NCI-H774 (cell line): ENCODE results near the gene KCNQ1.

Experiments
- DNase-seq: peaks from one replicate; lab custom pipeline; 2025; lab: John Stamatoyannopoulos, UW

The KCNQ1 gene

DNA sequence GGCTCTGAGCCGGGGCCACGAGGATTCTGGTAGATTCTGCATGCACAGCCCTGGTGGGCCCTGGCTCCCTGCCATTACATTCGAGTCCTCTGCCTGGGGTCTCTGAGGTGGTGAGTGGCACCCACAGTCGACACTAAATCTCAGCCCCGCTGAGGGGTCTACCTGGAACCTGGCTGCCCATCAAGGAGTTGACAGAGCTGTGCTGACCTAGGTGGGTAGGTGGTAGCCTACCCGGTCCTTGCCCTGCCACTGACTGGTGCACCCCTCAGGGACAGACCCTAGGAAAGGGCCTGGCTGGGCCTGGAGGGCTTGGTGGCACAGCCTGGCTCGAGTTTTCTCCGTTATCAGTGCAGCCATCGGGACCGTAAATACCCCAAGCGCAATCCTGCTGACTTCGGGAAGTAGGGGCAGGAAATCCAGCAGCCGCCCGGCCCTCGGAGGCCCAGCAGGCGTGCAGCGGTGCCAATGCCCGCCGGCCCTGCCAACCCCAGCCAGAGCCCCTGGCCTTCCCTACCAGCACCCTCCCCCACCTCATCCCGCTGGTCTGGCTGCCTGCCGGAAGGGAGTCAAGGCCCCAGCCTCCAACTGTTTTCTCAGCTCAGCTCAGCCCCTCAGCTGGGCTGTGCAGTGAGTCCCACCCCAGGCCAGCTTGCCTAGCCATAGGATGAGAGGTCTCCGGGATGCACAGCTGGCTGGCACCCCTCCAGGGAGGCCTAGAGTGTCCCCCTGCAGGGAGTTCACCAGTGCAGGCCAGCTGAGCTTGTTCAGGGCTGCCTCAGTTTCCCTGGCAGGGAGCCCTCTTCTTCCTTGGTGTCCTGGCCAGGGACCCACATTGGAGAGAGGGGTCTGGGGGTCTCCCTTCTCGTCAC, 335.4 kb downstream of the KCNQ1 start:
- DNase-seq, result no peak

- DNase-seq, result no peak
Observed at GRCh38 chr11:2780850-2781407, 336.1 kb downstream of the KCNQ1 start.

DNA sequence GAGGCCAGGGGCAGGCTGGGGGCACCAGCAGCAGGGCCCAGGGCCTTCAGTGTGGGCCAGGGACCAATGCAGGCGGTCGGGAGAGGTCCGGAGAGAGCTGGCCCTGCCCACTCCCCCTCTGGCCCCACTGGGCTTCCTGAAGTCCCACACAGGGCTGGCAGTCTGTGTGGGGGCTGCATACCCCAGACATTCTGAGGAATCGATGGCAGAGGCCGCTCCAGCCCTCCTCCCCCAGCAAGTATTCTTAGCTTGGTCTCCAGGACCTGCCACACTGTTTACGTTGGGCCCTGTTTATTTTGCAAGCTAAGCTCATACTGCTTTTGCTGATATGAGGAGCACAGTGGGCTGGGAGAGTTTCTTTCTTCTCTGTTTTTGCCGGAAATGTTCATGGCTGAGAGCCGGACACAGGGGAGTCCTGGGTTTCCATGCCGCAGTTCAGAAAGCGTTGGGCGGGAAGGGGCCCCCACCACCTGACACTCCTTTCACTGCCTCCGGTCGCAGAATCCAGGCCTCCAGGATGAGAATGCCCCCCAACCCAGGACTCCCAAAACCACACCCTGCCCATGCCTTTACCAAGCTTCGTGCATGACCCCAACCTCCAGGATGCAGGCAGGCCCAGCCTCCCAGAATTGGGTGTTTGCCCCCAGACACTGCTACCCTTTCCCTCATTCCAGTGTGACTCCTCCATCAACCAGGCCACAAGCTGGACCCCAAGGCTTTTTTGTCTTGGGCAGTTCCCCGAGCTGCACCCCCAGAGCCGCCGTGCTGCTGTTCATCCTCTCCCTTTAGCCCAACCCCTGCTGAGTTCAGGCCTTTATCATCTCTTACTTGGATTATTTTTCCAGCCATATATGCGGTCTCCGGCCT, 336.8 kb downstream of the KCNQ1 start:
- DNase-seq, result no peak

DNA sequence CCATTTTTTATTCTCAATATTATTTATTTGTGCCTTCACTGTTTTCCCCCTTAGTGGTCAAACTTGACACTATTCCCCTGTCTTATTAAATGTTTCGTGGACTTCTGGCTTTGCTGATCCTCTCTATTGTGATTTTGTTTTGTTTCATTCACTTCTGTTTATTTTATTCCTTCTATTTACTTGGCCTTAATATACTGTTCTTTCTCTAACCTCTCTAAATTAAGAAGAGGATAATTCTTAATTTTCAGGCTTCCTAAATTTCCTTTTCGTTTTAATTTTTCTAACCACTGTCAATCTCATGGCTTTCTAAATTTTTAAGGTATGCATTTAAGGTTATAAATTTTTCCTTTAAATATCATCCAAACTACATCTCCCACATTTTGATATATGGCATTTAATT, 338.0 kb downstream of the KCNQ1 start:
- DNase-seq, result no peak

DNA sequence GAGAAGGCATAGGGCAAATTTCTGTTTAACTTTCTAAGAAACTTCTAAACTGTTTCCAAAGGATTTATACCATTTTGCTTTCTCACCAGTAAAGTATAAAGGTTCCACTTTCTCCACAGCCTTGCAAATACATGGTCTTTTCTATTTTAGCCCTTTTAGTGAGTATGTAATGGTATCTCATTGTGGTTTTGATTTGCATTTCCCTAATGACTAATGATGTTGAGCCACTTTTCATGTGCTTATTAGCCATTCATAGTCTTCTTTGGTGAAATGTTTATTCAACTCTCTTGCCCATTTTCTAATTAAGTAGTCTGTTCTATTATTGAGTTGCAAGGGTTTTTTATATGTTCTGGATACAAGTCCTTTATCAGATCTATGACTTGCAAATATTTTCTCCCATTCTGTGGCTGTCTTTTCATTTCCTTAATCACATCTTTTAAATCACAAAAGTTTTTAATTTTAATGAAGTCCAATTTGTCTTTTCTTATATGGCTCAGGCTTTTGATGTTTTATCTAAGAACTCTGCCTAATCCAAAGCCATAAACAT, 338.8 kb downstream of the KCNQ1 start:
- no peak for DNase-seq

- no peak for DNase-seq
Observed at GRCh38 chr11:2787816-2788167, 343.0 kb downstream of the KCNQ1 start.

GRCh38 chr11:2788168-2789071, 343.6 kb downstream of the KCNQ1 start:
- DNase-seq, result no peak

GRCh38 chr11:2789331-2789730, 344.5 kb downstream of the KCNQ1 start:
- no peak for DNase-seq

DNA sequence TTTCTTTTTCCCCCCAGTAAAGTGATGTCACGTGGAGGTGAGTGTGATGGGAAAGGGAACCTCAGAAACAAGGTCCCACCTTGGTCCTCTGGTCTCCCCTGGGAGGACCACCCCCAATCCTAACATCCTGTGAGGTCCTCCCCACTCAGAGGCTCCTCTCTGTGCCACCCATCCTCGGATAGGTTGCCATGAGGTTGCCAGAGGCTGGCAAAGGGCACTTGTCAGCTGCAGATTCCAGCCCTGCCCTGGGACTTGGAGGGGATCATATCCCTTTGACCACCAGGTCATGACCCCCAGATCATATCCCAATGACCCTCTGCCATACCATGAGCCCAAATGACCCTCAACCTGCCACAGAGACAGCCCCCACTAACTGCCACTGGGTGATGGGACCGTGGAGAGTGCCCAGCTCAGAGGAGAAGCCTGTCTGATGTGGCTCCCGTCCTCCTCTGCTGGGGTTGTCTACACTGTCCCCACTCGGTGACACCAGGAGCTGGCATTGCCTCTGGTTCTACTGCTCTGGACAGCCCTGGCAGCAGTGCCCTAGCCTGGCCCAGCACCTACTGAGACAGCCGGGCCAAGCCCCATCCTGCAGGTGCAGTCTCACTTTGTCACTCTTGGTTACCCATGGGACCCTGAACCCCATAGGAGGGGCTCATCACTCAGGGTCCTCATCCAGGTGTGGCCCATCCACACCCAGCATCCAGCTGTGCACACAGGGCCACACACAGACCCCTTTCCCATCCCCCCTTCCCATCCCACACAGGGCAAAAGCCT, 345.2 kb downstream of the KCNQ1 start:
- no peak for DNase-seq

- DNase-seq, result no peak
Observed at GRCh38 chr11:2790568-2790921, 345.7 kb downstream of the KCNQ1 start.

- no peak for DNase-seq
Observed at GRCh38 chr11:2791139-2791520, 346.3 kb downstream of the KCNQ1 start.

DNA sequence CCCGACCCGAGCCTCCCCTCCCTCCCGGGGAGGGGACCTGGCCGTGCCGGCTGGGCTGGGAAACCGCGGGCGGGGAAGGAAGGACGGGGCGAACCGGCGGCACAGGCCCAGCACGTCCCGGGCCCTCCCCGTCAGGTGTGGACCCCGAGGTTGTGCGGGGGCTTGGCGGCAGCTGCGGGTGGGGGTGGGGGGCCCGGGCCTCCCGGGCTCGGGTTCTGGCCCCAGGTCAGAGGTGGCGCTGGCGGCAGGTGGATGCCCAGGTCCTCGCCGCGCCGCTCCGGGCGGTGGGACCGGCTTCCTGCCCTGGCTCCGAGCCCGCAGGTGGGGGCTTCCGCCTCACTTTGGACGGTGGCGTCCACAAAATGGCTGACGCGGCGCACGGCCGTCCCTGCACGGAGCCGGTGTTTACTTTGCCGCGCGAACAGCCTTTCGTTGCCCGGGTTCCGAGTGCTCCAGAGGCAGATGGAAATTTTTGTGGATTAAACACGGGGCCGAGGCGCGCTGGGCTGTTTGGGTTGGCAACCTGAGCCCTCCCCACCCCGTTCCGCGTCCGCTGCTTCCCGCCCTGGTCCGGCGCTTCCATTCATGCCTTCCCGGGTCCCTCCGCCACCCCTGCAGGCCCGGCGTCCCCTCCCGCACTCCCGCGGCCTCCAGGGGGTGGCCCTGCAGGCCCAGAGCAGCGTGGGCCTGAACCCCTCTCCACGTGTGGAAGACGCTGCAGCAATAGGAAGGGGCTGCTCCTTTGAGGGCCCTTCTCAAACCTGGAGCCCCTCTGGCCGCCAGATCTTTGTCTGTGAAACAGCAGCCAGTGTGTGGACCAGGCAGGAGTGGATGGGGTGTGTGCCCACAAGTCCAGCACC, 346.9 kb downstream of the KCNQ1 start:
- DNase-seq, result peak; percentile 40

- DNase-seq, result no peak
Observed at GRCh38 chr11:2792381-2793250, 347.8 kb downstream of the KCNQ1 start.

GRCh38 chr11:2793701-2794045, 348.9 kb downstream of the KCNQ1 start:
- no peak for DNase-seq

DNA sequence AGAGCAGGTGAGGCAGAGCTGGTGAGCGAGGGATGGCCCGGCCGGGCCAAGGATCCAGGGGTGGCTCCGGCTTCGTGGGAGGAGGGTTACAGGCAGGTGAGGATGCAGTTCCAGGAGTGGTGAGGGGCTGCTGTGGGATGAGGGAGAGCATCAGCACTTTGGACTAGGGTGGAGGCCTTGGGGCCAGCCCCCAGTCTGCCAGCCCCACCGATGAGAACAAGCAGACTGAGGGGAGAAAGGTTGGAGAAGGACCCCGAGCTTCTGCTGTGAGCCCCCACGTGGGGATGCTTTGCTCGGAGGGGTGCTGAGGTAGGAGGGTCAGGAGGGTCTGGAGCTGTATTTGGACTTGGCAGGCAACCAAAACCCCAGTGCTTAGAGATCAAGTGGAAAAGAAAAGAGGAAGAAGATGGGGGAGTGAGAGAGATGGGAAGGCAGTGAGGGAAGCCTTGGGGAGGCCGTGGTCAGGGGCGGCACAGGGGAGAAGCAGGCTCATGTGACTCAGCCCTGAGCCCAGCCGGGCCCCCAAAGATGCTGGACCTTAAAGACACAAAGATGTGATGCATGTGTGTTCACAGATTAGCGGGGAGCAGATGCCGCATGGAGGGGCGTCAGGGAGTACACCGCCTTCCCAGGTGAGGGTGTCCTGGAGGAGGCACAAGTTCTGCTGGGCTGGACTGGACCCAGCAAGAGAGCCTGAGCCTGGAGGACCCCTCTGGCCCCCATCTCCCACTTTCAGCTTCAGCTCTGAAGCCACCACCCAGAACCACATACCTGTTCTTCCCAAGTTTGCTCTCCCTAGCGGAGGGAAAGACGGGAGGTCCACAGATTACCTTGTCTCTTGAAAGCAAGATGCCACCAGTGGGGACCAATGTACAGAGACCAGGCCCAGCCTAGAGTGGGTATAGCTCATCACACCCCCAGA, 349.5 kb downstream of the KCNQ1 start:
- no peak for DNase-seq

DNA sequence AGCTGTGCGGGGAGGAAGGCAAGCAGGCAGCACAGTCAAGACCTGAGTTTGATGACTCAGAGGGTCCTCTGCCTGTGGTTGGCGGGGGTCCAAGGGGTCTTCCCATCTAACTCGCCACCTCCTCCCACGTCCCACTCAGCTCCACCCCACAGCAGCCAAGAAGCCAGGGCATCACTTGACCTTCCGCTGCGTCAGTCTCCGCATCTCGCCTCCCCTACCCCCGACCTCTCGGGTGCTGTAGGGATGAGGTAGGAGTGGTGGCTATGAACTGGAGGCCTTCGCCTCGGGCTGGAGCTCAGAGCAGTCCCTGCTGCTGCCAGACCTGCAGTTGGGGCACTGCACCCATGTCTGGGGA, 350.1 kb downstream of the KCNQ1 start:
- no peak for DNase-seq

DNA sequence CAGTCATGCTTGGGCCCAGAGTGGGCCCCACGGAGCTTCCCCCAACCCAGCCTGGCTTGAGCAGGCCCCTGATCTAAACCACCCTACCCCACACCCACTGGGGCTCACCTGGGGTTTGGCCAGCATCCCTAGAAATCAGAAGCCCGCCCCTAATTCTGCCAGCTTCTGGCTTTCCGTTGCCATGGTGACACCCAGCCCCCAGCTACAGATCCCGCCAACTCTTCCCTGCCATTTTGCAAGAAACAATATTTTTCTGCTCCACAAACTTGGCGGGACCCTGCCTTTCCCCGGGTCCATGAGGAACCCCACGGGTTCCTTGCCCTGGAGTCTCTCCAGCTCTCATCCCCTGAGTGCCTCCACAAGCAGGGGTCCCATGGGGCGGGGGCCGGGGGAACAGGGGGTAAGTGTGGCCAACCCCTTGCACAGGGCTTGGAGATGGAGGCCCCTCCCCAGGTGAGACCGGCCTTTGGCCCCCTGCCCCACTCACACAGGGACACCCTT, 350.7 kb downstream of the KCNQ1 start:
- DNase-seq, result no peak

DNA sequence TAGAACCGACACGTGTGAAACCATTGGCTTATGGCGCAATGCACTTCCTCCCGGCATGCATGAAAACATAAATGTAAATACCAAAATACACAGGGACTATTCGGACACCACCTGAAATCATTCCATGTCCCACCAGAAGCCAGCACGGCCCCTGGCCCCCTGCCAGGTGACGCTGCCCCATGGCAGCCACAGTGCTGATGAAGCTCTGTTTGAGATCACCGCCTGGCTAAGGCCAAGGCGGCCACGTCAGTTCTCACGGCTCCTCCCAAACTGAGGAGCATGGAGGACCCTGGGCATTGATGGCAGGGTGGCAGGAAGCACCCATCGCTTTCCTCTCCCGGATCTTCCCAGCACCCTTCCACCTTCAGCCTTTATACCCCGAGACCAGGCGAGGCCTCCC, 351.3 kb downstream of the KCNQ1 start:
- no peak for DNase-seq
